NCI-H1930 (cell line): Measurements from ENCODE around the gene CMTM5.
"Not testable (repeated sequence)": the region's sequence is repeated elsewhere in the genome, so short reads cannot be mapped to it uniquely, and the experiment has no call there.

ENCODE experiments used
- DNase-seq, 2 experiments: peaks; one replicate each; lab custom pipeline; 2025; lab: John Stamatoyannopoulos, UW

Gene CMTM5

DNA sequence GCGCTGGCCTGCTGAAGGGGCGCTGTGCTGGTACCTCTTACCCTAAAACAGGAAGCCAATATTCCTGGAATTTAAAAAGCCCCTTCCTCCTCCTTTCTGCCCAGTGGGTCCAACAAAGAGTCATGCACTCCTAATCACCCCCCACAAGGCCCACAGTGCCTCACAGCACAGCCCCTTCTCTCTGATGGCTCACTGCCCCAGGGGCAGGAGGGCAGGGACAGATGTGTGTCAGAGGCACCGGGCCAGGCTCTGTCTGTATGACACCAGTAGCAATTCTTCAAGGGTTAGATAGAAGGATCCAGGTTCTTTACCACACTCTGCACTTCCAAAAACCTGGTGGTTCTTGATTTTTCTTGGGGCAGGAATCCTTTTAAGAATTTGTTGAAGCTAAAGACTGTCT, 22.3 kb downstream of the CMTM5 start:
- DNase-seq: no peak

GRCh38 chr14:23399591-23399990, 22.7 kb downstream of the CMTM5 start:
- no peak for DNase-seq

- not testable (repeated sequence) for DNase-seq
Observed at GRCh38 chr14:23400496-23401149, 23.8 kb downstream of the CMTM5 start.

GRCh38 chr14:23401291-23401690, 24.4 kb downstream of the CMTM5 start:
- DNase-seq: no peak

GRCh38 chr14:23402296-23403138, 25.7 kb downstream of the CMTM5 start:
- no peak for DNase-seq

DNA sequence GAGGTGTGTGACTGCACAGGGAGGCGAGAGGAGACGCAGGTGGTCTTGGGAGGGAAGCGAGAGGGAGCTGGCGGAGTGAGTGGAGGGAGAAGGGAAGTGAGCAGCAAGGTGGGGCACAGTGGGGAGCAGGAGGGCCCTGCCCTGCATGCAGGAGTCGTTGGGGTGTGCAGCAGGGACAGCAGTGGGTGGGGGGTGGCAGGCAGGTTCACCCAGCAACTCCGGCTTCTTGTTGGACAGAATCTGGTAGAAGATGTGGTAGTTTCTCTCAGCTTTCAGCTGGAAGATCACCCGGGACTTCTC, 26.2 kb downstream of the CMTM5 start:
- no peak for DNase-seq

DNA sequence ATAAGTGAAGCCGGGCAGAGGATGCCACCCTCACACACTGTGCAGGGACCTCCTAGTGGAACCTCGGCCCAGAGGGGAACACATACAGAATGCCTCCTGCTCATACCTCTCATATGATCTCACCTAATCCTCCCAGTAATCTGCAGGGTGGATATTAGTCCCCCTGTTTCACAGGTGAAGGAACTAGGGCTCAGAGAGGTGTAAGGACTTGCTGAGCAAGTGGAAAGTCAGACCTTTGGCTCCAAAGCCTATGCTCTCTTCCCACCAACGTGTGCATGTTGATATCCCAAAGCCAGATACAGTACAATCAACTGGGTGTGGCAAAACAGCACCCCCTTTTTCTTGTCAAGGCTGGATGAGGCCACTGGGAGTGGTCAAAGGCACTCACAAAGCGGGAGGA, 27.1 kb downstream of the CMTM5 start:
- no peak for DNase-seq

GRCh38 chr14:23404331-23404900, 27.6 kb downstream of the CMTM5 start:
- DNase-seq: peak in 1 of 2 experiments; percentile 4

DNA sequence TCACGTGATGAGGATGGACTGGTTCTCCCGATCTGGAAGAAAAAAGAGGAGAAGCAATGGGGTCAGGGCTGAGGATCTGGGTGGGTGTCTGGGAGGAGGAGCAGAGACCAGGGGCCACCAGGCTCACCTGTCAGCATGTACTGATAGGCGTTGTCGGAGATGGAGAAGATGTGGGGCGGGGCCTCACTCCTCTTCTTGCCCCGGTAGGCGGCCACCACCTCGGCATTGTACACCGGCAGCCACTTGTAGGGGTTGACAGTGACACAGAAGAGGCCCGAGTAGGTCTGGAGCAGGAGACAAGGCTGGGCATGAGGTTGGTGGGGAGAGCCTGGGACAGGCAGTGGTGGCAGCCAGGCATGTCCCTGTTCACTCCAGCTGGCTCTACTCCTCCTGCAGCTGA, 28.2 kb downstream of the CMTM5 start:
- DNase-seq: no peak

DNA sequence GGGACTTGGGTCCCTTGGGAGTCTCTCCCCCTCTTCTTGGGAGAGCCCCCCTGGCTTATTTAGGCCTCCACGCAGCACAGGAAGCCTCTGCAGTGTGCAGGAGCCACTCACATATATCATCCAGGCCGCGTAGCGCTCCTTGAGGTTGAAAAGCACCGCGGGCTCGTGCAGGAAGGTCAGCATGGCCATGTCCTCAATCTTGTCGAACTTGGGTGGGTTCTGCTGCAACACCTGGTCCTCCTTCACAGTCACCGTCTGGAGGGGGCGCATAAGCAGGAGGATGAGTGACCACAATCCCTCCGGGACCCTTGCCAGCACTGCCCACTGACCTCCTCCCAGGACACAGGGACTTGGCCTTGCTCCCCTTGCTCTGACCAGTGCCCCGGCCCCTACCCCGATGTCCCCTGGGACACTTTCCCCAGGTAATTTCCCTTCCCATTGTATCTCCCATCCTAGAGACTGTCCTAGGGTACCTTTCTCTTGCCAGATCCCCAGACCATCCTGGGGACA, 28.7 kb downstream of the CMTM5 start:
- no peak for DNase-seq

DNA sequence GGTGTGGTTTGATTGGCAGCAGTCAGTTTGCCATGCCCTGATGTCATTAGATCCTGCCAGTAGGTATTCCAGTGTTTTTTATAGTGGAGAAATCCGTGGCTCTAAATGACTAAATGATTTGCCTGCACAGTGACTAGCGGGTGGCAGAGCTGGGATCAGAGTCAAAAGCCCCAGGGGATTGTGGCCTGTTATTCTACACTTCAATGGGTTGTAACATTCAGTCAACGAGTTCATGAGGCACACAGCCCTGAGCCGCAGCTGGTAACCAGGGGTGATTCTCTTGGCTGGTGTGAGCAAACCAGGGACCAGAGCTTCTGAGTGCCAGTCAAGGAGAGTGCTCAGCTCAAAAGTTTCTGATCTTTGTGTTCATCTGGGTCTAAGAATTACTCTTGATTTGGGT, 29.4 kb downstream of the CMTM5 start:
- no peak for DNase-seq

GRCh38 chr14:23406725-23407355, 30.0 kb downstream of the CMTM5 start:
- DNase-seq: no peak

DNA sequence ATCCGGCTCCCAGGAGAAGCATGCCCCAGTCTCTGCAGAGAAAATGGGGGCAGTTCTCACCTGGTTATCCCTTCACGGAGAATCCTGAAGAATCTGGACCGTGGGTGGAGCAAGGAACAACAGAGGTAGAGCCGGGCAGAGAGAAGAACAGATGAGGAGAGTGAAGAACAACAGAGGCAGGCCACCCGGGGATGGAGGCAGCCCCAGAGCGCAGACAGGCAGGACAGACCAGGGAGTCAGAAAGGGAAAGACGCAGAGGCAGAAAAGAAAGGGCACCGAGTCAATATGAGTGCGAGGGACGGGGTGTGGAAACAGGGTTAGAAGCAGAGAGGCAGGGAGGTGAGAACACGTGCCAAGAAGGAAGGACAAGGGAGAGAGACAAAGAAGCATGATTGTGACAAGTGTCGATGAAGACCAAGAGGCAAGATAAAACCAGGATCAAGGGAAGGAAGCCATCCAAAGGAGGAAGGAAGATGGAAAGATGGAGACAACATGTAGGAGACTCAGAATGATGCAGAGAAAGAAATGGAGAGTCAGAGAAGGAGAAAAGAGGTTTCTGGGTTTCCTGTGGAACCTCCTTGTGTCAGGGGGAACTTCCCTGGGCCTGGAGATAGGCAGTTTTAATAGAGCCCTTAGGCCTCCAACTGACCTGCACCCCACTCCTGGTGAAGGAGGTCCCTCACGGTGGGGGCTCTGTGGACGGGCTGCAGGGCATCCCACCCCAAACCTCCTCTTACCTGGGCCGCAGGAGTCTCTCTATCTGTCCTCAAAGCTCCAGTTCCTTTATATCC, 30.9 kb downstream of the CMTM5 start, which contains the start of gene MYH6:
MYH6 (minus strand) TSS at position 758 of the 791 bp plus-strand sequence. CDS start 1,050 bp downstream, outside the sequence.
- DNase-seq: no peak

- no peak for DNase-seq
Observed at GRCh38 chr14:23408307-23408630, 31.4 kb downstream of the CMTM5 start.

GRCh38 chr14:23409475-23409874, 32.6 kb downstream of the CMTM5 start:
- DNase-seq: no peak

DNA sequence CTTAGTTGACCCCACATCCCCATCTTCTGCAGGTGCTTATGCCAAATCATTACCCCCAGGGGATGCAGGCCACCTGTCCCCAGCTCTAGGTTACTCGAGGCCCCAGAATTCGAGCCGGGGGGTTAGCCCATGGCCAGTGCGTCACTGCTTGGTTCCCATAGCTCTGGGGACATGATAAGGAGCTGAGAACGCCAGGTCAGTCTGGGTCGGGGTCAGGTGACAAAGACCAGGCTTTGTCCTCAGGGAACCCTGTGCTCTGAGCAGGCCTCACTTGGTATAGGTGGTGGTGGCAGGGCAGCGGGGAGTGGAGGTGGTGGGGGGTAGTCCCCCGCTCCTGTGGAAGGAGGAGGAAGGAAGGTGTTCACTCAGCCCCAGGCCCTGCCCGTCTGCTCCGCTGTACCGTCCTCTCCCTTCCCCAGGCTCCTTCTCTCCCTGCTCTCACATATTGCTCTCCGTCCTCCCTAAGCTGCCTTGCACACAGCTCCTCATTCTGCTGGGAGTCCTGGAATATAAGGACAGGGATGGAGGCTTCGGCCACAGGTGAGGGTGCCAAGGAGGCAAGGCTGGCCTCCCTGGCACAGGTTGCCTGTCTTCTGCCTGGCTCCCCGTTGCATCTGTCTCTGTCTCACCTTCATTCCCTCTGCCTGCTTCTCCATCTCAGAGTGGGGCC, 33.3 kb downstream of the CMTM5 start:
- no peak for DNase-seq

DNA sequence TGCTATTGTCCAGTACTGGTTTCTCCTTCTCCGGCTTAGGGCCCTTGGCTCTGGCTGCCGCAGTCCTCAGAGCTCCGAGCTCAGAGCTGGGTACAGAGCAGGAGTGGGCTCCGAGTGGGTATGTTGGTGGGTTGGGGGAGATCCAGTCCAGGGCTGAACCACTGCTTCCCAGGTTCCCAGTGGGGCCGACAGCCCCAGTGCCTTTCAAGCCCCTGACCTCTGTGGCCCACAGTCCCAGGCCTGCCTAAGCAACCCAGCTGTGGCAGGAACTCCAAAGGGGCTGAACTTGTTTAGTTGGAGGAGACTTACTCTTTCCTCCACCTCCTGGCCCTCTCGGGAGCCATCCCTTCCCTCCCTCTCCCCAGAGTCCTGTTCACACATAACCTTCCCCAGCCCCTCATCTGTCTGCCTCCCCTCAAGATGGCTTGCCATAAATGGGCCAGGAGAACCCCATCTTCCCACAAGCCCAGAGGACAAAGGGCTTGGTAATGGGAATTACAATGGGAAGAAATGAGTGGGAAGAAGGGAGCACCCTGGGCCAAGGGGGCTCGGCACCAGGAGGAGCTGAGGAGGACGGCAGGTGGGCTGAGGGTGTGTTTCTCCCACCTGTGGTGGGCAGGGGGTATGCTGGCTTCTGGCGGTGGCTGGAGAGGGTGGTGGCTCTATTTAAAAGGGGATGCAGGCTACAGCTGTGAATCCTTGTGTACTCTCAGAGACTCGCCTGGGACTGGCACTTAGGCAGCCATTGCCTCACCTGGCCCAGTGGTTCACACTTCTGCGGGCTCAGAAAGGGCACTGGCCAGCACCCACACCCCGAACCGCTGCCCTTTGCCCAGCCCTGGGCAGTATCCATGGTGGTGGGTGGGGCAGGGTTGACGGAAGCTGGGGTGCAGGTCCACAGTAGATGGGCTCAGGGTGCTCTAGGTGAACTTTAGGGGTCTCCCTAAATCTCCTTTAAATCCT, 35.0 kb downstream of the CMTM5 start:
- no peak for DNase-seq

DNA sequence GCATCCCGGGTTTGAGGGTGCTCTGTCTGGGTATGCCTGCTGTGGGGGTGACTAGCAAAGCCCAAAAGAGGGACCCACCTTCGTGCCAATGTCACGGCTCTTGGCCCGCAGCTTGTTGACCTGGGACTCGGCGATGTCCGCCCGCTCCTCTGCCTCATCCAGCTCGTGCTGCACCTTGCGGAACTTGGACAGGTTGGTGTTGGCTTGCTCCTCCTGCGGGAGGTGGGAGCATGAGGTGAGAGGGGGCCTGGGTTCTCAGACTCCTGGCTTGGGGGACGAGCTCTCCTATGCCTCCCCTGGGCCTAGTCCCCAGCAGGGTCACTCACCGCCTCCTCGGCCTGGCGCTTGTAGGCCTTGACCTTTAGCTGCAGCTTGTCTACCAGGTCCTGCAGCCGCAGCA, 36.8 kb downstream of the CMTM5 start:
- DNase-seq: no peak

- no peak for DNase-seq
Observed at GRCh38 chr14:23414254-23414653, 37.4 kb downstream of the CMTM5 start.
